LHCN-M2 (cell line): ENCODE data around the gene FAM117A. TPM values are rescaled to one million over a fixed set of nuclear protein-coding genes. Genes with fewer than 3 reads are reported as not detected.
"Not testable (repeated sequence)": the region's sequence is repeated elsewhere in the genome, so short reads cannot be mapped to it uniquely, and the experiment has no call there.

Experiments
- DNase-seq: peaks from one replicate; pipeline ENCODE4 v3.0.0-alpha.2; 2012; ENCODE audit warnings: low read depth
- total RNA-seq: library from RNA; depleted of rRNA; stranded (reverse); fragments of >200 nt; gene quantifications from 2 replicates; pipeline ENCODE4 v1.2.3, GENCODE V29; 2014

FAM117A gene
- total RNA-seq, 1 experiment from 2014 or later = 14.8 TPM

GRCh38 chr17:49741692-49742076 lies 22.2 kb downstream of the FAM117A start:
- DNase-seq = no peak

- no peak for DNase-seq
Observed at GRCh38 chr17:49741009-49741691, 22.8 kb downstream of the FAM117A start.

GRCh38 chr17:49739641-49740271 lies 24.2 kb downstream of the FAM117A start:
- no peak for DNase-seq

- no peak for DNase-seq
Observed at GRCh38 chr17:49738456-49739163, 25.3 kb downstream of the FAM117A start.

- DNase-seq = no peak
Observed at GRCh38 chr17:49734515-49735490, 29.1 kb downstream of the FAM117A start.

GRCh38 chr17:49731435-49731831 lies 32.5 kb downstream of the FAM117A start:
- no peak for DNase-seq

GRCh38 chr17:49730785-49731434 lies 33.0 kb downstream of the FAM117A start:
- DNase-seq = no peak

- peak; percentile 53 for DNase-seq
Observed at GRCh38 chr17:49730078-49730784, 33.7 kb downstream of the FAM117A start.

- peak; percentile 50 for DNase-seq
Observed at GRCh38 chr17:49729069-49729468, 34.9 kb downstream of the FAM117A start.

- DNase-seq = no peak
Observed at GRCh38 chr17:49728425-49728824, 35.5 kb downstream of the FAM117A start.

GRCh38 chr17:49727380-49727779 lies 36.6 kb downstream of the FAM117A start:
- DNase-seq = peak; percentile 92

GRCh38 chr17:49725452-49726130 lies 38.3 kb downstream of the FAM117A start:
- DNase-seq = no peak

- not testable (repeated sequence) for DNase-seq
Observed at GRCh38 chr17:49724552-49724951, 39.4 kb downstream of the FAM117A start.

- DNase-seq = peak; percentile 97
Observed at GRCh38 chr17:49723423-49723822, 40.5 kb downstream of the FAM117A start.

GRCh38 chr17:49722066-49722465 lies 41.9 kb downstream of the FAM117A start:
- DNase-seq = no peak

GRCh38 chr17:49717371-49717861 lies 46.5 kb downstream of the FAM117A start:
- peak; percentile 84 for DNase-seq

- no peak for DNase-seq
Observed at GRCh38 chr17:49716668-49717364, 47.1 kb downstream of the FAM117A start.

GRCh38 chr17:49715717-49716279 lies 48.1 kb downstream of the FAM117A start:
- no peak for DNase-seq

- no peak for DNase-seq
Observed at GRCh38 chr17:49715216-49715615, 48.7 kb downstream of the FAM117A start.
